ENCODE data around the gene GRWD1.
"Not testable (repeated sequence)": the region's sequence is repeated elsewhere in the genome, so short reads cannot be mapped to it uniquely, and the experiment has no call there.

Gene GRWD1

DNA sequence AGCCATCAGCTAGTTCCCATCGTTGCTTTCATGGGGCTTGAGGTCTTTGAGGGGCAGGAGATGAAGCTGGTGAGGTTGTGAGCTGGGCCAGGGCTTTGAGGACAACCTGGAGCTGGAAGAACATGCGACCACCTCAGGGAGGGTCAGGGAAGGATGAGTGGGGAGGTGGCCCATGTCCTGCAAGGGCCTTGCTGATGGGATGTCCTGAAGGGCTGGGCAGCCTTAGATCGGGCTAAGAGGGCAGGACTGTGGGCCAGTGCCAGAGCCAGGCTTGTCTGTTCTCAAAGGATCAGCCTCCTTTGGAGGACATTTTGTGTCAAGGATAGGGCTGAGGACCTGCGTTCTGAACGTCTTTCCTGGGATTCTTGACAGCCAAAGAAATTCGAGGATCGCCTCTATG lies 33.9 kb downstream of the GRWD1 start:
- DNase-seq (ENCODE audit: low spot score) = no peak

DNA sequence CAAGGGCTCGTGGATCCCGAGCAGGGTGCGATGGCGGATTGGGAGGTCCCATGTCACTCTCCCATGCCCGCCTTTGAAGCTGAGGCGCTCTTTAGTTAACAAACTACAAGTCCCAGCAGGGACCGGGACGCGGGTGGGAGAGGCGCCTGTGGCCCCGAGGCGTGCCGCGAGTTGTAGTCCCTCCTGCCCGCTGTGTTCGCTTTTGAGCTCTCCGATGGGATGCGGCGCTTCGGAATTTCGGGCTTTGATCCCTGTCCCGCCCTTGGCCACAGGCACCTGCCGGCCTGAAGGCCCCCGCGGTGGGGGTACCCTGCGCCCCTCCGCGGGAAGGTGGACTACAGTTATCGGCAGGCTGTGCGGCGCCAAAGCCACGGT lies 34.4 kb downstream of the GRWD1 start:
- peak; percentile 54 for DNase-seq (ENCODE audit: low spot score)

DNA sequence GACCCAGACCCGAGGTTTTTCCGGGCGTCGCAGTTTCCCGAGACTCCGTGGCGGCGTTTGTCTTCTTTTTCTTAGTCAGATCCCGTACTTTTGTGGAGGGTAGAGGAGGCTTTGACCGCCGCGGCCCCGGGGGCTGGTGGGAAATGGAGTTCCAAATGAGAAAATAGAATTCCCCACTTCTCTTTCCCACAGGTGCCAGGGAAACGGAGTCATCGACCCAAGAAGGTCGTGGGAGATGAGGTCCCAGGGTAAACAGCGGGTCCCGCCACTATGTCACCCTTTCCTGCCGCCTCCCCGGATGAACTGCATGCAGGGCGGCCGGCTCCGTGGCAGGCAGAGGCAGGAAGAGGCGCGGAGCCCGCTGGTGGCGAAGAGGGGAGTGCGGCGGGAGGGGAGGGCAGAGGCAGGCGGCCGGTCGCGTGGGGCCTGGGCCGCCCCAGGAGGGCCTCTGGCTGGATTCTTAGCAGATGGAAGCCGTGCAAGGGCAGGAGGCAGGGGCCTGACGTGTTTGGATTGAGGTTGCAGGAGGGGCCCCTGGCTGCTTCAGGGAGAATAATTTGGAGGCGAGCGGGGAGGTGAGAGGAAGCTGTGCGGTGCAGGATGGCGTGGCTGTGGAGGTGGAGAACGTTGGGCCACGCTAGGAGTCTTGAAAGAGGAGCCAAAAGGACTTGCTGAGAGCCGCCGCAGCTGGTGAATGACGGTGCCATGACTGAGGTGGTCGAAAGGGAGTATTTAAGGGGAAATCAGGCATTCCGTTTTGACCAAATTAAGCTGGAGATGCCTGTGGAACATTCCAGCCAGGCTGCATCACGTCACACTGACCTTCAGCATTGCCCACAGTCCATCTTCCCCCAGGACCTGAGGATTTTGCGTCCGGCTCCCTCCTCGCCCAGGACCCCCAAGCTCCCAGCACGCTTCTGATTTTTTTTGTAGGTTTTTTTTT lies 35.0 kb downstream of the GRWD1 start:
- no peak for DNase-seq (ENCODE audit: low spot score)

DNA sequence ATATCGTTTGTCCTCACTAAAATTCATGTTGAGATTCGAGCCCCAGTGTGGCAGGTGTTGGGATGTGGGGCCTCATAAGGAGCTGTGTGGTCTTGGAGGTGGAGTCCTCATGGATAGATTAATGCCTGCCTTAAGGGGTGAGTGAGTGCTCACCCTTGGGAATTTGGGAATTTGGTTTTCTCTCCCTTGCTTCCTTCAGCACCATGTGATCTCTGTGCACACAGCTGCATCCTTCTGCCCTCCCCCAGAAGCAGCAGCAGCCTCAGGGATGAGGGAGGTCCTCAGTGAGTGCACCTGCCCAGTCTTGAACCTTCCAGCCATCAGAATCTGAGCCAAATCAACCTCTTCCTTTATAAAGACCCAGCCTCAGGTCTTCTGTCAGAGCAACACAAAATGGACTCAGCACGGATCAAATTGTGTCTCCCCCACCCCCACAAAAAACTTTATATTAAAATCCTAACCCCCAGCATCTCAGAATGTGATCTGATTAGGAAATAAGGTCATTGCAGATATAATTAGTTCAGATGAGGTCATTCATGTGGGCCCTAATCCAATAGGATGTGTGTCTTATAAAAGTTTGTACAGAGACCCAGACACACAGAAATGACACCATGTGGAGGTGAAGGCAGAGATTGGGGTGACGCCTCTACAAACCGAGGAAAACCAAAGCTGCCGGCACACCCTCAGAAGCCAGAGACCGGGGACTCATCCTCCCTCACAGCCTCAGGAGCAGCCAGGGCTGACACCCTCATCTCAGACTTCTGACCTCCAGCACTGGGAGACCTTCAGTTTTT lies 36.3 kb downstream of the GRWD1 start:
- DNase-seq (ENCODE audit: low spot score) = no peak

DNA sequence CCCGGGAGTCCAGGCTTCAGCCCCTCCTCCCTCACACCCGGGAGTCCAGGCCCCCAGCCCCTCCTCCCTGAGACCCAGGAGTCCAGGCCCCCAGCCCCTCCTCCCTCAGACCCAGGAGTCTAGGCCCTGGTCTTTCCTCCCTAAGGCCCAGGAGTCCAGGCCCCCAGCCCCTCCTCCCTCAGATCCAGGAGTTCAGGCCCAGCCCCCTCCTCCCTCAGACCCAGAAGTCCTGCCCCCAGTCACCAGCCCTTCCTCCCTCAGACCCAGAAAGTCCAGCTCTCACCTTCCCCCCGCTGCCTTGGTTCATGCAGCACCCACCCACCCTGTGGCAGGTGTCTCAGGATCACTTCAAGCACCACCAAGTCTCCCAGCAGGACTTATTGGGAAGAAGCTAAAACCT lies 37.5 kb downstream of the GRWD1 start:
- DNase-seq (ENCODE audit: low spot score) = no peak

DNA sequence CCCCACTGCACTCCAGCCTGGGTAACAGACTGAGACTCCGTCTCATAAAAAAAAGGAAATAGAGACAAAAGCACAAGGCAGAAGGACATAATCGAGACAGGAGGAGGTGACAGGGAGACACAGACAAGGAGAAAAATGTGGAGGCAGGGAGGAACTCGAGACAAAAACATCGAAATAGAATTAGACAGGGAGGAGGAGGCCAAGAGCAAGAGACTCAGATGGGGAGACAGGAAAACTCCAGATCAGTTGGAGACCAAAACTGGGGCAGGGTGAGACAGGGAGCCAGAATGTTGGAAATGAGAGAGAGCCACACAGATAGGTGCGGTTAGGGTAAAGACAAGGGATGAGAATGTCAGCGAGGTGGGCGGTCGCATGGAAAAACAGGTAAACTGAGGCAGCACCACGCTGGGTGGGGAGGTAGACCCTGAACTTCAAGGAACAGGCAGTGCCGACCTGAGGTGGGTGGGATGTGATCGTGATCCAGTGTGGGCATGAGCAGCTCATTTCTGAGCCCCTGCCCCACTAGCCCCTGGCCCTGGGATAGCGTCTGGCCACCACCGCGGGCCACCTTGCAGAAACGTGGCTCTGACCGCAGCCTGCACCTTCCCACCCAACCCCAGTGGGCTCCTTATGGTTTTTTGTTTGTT lies 38.6 kb downstream of the GRWD1 start:
- DNase-seq (ENCODE audit: low spot score) = no peak

DNA sequence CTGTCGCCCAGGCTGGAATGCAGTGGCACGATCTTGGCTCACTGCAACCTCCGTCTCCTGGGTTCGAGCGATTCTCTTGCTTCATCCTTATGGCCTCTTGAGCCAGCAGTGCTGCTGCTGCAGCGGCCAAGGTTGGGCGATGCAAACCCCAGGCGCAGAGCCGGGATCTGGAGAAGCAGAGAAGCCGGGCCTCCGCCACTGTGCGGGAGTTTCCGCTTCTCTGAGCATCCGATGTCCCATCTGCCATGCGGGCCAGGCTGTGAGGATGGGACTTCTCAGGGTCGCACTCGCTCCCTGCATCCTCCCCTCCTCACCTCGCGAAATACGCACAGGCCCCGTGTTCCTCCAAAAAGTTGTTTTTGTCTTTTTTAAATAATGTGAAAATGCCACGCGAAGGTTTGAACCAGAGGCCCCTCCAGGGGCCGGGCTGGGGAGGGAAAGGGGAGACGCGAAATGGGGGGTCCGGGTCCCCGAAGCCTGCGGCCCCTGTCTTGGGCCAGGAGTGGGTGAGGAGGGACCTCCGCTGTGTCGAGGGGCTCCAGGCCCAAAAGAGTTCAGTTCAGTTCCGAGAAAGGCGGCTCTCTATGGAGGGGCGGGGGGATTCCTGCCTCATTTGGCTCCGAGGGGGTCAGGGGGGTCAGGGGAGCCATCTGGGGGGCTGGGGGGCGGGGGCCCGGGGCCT lies 39.3 kb downstream of the GRWD1 start:
- DNase-seq (ENCODE audit: low spot score) = no peak

DNA sequence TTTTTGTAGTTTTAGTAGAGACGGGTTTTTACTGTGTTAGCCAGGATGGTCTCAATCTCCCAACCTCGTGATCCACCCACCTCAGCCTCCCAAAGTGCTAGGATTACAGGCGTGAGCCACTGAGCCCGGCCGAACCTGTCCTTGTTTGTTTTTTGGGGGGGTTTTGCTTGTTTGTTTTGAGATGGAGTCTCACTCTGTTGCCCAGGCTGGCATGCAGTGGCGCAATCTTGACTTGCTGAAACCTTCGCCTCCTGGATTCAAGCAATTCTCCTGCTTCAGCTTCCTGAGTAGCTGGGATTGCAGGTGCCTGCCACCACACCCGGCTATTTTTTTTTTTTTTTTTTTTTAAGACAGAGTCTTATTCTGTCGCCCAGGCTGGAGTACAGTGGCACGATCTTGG lies 40.9 kb downstream of the GRWD1 start:
- not testable (repeated sequence) for DNase-seq (ENCODE audit: low spot score)

DNA sequence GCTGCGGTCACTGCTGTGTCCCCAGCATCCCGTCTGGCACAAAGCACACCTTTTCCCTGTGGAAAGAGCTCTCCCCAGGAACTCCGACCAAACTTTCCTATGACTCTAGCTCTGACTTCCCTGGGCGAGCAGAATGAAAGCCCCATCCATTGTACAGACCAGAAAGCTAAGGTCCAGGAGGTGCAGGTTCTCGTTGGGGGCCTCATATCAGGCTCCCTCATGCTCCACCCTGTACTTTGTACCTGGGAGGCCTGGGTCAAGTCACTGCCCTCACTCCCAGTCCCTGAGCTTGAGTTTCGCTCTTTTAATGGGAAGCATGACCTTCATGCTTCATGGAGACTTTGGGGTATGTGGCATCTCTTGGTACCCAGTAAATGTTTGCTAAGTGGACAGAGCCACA lies 41.8 kb downstream of the GRWD1 start:
- no peak for DNase-seq (ENCODE audit: low spot score)

DNA sequence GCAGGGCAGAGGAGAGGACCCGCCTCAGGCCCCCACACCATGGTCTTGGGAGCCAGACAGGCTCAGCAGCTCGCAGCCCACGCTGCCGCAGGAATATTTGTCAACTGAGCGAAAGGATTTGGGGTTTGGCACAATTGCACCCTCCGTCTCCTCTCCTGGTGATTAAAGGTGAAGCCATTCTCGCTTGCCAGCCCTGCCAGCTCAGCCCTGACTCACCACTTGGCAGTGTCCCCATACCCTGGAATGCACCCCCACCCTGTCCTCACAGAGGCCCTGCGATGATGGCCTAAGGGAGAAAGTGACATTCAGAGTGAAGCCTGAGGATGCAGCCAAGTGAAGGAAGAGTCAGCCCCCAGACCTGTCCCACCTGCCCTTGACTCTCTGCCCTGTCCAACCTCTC lies 42.2 kb downstream of the GRWD1 start:
- no peak for DNase-seq (ENCODE audit: low spot score)

DNA sequence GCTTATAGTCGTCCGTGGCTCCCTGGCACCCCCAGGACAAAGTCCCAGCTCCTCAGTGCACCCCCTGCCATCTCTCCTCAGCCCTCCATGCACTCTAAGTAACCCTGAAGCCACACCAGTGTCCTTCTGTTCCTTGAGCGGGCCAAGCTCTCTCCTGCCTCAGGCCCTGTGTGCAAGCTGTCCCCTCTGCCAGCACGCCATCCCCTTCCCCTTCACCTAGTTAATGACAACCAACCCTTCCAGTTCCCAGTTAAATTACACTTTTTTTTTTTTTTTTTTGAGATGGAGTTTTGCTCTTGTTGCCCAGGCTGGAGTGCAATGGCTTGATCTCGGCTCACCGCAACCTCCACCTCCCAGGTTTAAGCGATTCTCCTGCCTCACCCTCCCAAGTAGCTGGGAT lies 42.7 kb downstream of the GRWD1 start:
- not testable (repeated sequence) for DNase-seq (ENCODE audit: low spot score)

DNA sequence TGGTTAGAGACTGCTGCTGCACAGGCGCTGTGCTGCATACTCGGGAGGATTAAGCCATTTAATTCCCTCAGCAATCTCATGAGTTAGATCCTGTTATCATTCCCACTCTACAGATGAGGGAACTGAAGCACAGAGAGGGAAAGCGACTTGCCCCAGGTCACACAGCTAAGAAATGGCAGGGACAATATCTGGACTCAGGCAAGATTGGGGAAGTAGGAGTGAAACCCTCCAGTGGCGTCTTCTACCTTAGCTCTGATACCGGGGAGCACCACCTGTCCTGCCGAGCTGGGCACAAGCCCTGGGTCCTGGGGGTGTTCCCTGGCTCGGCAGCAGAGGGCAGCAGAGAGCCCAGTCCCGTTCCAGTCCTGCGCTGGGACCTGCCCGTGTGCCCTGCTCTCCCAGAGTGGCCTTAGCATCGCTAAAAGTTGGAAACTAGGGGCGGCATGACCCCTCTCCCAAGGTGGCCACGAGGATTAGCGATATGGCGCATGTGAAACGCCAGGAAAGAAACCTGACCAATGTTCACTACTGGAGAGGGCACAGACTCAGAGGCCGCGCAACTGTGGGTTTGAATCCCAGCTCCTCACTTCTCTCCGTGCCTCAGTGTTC lies 43.9 kb downstream of the GRWD1 start:
- no peak for DNase-seq (ENCODE audit: low spot score)

DNA sequence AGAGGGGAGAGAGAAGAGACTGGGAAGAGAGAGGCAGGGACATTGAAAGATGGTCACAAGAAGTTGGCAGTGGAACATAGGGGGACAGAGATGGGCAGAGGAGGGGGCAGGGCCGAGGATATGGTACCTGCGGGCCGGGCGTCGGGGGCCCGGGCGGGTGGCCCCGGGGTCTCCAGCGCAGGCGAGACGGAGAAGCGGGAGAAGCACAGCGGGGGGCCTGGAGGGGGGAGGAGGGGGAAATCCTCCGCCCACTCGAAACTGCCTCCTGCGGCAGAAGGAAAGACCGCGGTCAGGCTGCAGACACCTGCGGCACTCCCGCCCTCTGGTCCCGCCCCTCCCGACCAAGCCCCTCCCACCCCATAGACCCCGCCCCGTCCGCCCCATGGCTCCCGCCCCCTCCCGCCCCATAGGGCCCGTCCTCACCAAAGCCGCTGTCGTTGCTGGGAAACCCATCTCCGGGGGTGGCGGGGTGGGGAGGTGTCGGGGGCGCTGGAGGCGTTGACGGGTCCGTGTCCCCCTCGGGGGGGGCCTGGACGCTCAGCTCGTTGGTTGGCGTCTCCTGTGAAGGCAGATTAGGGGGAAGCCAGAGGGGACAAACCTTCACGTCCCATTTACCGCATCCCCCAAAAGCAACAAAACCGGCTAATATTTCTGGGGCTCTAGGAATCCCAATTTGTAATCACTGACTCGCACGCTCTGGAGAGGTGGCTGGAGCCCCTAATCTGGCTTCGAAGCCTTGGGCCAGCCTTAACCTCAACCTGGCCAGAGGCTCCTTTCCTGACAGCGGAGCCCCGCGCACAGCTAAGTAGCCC lies 45.4 kb downstream of the GRWD1 start:
- no peak for DNase-seq (ENCODE audit: low spot score)

DNA sequence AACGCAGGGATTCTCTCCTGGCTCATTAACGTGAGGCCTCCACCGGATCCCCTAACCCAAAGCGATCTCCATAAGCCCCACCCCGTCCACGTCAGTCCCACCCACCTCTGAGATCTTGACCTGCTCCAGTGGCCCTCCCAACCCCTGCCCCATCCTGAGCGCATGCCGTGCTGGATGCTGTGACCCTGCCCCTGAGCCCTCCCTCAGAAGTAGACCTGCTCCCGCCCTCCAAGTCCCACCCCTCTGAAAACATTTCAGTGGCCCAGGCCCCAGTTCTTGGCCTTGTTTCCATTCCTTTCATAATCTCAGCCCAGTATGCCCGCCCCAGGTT lies 46.0 kb downstream of the GRWD1 start:
- DNase-seq (ENCODE audit: low spot score) = no peak

DNA sequence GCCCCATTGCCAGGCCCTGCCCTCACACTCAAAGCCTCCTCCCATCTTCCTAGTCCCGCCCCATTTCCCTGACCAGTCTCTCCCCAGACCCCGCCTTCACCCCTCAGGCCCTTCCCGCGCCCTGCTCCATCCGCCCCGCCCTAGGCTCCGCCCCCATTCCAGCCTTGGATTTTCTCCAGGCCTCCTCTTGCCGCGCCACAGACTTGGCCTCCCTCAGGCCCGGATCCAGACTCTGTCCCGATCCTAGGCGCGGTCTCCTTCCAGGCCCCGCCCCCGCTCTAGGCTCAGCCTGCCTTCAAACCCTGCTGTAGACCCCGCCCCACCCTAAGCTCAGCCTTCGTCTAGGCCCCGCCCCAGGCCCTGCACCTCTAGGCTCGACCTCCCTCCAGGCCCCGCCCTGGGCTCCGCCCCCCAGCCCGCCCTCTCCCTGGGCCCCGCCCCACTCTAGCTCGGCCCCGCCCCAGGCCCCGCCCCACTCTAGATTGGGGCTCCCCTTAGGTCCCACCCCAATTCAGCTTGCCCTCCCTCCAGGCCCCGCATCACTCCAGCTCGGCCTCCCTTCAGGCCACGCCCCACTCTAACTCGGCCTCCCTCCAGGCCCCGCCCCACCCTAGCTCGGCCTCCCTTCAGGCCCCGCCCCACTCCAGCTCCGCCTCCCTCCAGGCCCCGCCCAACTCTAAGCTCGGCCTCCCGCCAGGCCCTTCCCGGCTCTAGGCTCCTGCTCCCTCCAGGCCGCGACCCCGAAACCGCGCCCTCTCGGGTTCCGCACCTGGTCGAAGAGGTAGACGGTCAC lies 47.3 kb downstream of the GRWD1 start:
- peak; percentile 78 for DNase-seq (ENCODE audit: low spot score)

DNA sequence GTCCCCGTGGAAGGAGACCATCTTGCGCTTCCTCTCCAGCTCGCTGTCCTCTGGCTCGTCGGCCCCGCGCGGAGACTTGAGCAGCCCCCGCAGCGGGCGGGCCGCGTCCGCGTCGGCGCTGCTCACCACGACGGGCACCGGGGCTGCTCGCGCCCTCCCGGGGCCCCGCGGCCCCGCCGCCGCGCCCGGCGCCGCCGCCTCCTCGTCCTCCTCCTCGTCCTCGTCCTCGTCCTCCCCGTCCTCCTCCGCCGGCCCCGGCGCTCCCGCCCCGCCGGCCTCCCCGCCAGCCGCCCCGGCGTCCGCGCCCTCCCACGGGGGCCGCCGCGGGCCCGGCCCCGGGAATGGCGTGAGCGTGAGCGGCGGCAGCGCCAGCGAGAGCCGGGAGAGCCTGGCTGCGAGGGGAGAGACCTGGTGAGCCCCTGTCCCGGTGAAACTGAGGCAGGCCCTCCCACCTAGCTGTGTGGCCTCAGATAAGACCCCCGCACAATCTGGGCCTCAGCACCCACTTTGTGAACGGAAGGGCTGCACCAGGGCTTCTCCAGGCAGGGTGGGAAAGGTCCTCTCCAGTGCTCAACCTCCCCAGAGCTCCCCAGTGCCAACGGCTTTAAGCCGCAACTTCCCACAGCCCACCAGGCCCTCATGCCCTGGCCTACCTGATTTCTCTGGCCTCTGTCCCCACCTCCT lies 48.1 kb downstream of the GRWD1 start:
- DNase-seq (ENCODE audit: low spot score) = no peak

DNA sequence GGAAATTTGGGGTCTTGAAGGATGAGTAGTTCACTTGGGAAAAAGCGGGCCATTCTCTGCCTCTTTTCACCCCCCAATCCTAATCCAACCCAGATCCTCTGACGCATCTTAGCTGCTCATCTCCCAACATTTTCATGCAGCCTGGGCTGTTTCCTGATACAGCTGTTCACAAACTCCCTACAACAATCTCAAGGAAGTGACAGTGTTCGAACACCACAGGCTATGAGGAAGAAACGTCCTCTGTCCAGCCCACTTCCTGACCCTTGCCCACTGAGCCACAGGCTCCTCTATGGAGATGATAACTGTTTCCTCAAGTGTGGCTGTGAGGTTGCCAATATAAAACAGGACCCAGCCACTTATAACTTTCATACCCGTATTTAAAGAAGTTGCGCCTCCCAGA lies 49.6 kb downstream of the GRWD1 start:
- DNase-seq (ENCODE audit: low spot score) = no peak

DNA sequence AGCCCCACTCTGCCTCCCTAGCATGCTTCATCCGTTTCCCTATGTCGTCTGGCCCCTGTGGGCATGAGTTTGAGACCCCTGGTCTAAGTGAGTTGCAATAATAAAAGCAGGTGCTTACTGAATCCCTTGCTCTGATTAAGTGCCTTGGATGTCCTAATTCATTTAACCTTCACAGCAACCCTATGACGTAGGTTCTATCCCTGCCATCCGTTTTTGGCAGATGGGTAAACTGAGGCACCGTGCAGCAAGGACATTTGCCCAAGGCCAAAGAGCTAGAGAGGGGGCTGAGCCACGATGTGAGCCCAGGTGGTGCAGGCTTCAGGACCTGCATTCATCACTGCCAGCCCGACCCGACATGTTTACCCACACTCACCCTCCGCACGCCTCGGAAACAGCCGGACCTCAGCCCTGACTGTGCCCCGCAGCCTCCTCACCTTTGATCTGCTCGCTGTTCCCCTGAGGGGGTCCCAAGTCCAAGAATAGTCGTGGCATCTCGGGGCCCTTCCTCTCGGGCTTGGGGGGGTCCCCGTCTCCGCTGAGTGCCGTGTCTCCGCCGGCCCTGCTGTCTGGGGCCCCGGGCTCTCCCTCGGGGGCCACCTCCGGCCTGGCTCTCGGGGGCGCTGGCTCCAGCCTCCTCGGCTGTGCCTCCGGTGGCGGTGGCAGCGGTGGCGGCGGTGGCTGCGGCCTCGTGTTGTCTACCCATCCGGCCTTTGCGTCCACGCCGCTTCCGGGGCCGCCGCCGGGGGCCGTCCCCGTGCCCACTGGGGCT lies 51.4 kb downstream of the GRWD1 start:
- no peak for DNase-seq (ENCODE audit: low spot score)

Data from putamen (tissue), 1 donor.